ENCODE results near the gene CEMIP. TPM values are rescaled to one million over a fixed set of nuclear protein-coding genes. Genes with fewer than 3 reads are reported as not detected.
A peak's percentile ranks its signal among the peaks of the same experiment; 100 is the strongest.

The CEMIP gene
- total and polyA plus RNA-seq, 2 of the 4 experiments (the other 2 are of a cell fraction) = 63.8 to 78.0 TPM

GRCh38 chr15:80984856-80985255, 205.7 kb downstream of the CEMIP start:
- ATAC-seq (ENCODE audit: low read depth) (no peak), DNase-seq (no peak)
- ChIA-PET POLR2A (ENCODE audit: unreplicated experiment) (no interaction called here), CTCF (interaction anchor here (2.0 kb wide), 1 partner anchor 15 kb away, joined by 6 read pairs; no protein-coding TSS in a partner anchor)
- Histone ChIP-seq H4K20me1 (ENCODE audit: insufficient read depth, low read length) (peaks cover 25% of the 10 kb centered on the region; the same call in 1 of the 2 replicates), H2BK15ac (ENCODE audit: low read depth, low read length) (no peak overlapping the region), H3K9ac (ENCODE audit: low read depth, low read length) (no peak overlapping the region), H3K9me3 (ENCODE audit: control insufficient read depth, insufficient read depth, low read length) (no peaks in the 10 kb centered on the region), H3K27ac (ENCODE audit: insufficient read depth, low read length) (no peak overlapping the region), H3K56ac (ENCODE audit: extremely low read depth, insufficient read depth, low read length) (no peak overlapping the region), H4K5ac (ENCODE audit: low read depth, low read length) (no peak overlapping the region), H2AK9ac (replicated peaks; ENCODE audit: low read depth, low read length, poor library complexity) (no peak overlapping the region), H2AK5ac (ENCODE audit: low read depth, low read length) (no peak overlapping the region), H2AFZ (replicated peaks; ENCODE audit: low read length, poor library complexity) (no peak overlapping the region), H2BK5ac (ENCODE audit: low read depth, low read length, poor library complexity, severe bottlenecking) (no peak overlapping the region), H3K4ac (ENCODE audit: low read depth, low read length) (no peak overlapping the region), H3K9me1 (ENCODE audit: insufficient read depth, low read length) (peaks cover 14% of the 10 kb centered on the region), H3K4me3 (ENCODE audit: insufficient read depth, low read depth, low read length) (no peak overlapping the region), H2BK120ac (ENCODE audit: low read depth, low read length) (no peak overlapping the region), H3K23ac (ENCODE audit: low read depth, low read length) (0 out of 2 replicates have a peak overlapping the region, but pooled peaks have one; percentile 13), H3K36me3 (ENCODE audit: control insufficient read depth, insufficient read depth, low read length) (peaks cover 6% of the 10 kb centered on the region), H4K8ac (ENCODE audit: low read depth in 2 of 2, low read length in 2 of 2) (no peak overlapping the region), H3K79me1 (ENCODE audit: low read depth in 1 of 2, low read length in 2 of 2) (peaks cover 27 to 76% of the 10 kb centered on the region in 2 experiments), H3K4me1 (ENCODE audit: control insufficient read depth, insufficient read depth, low read length) (peaks cover 5% of the 10 kb centered on the region), H2BK20ac (ENCODE audit: low read depth, low read length) (no peak overlapping the region), H3K27me3 (ENCODE audit: control insufficient read depth, insufficient read depth, low read length) (no peaks in the 10 kb centered on the region), H4K91ac (ENCODE audit: insufficient read depth, low read depth, low read length) (no peak overlapping the region), H3K4me2 (ENCODE audit: low read depth, low read length) (no peak overlapping the region), H3K14ac (replicated peaks; ENCODE audit: low read depth, low read length) (no peak overlapping the region), H3K18ac (ENCODE audit: low read depth, low read length) (no peak overlapping the region)
- in situ Hi-C loops (cut with MboI; ENCODE audit: low sequenced_read_pairs) (no loop called here), intact Hi-C loops (cut with micrococcal nuclease) (no loop called here), dilution Hi-C loops (cut with HindIII; ENCODE audit: low sequenced_read_pairs, unreplicated experiment) (no loop called here)
- no peak for TF ChIP-seq CEBPB (IDR thresholded peaks at IDR 0.05; ENCODE audit: low read depth, low read length)
- TF ChIP-seq RAD21 (IDR thresholded peaks at IDR 0.05; ENCODE audit: low read length) = no peak
- no peak for TF ChIP-seq BHLHE40 (IDR thresholded peaks at IDR 0.05; ENCODE audit: low read depth, low read length)
- TF ChIP-seq MXI1 (IDR thresholded peaks at IDR 0.05; ENCODE audit: borderline replicate concordance, low read depth, low read length) = no peak
- TF ChIP-seq RCOR1 (IDR thresholded peaks at IDR 0.05; ENCODE audit: insufficient replicate concordance, low read length) = no peak
- no peak for TF ChIP-seq MAFK (IDR thresholded peaks at IDR 0.05; ENCODE audit: low read depth, low read length)
- no TSS peak for BruUV-seq (replicated peaks)
- WGBS, 2 experiments (ENCODE audit: extremely low coverage in 2 of 2, insufficient read length in 1 of 2) = 90% methylated on average over 5 of the region's 9 CpGs; no CpG with 5 or more reads in 1 of the 2 experiments

All from IMR-90 (cell line).